ENCODE data around the gene ZNF142. TPM values are rescaled to one million over a fixed set of nuclear protein-coding genes. Genes with fewer than 3 reads are reported as not detected.

Gene ZNF142
- polyA plus RNA-seq, 3 donors: 0.72 to 15.6 (median 3.3) TPM

- Histone ChIP-seq H4K20me1 (ENCODE audit: insufficient read depth, low read length) (no peaks in the 10 kb centered on the region), H3K79me2 (ENCODE audit: insufficient read depth, low read length) (no peaks in the 10 kb centered on the region), H3K36me3 (replicated peaks in 1 of 2; ENCODE audit: control insufficient read depth in 1 of 2, insufficient read depth in 2 of 2, low read length in 2 of 2) (no peaks in the 10 kb centered on the region), H3K9ac (ENCODE audit: insufficient read depth, low read length, poor library complexity, severe bottlenecking) (no peak overlapping the region), H3K27ac (ENCODE audit: low read depth in 1 of 2, low read length in 2 of 2) (no peak overlapping the region), H3K4me1 (ENCODE audit: control insufficient read depth in 1 of 2, insufficient read depth in 2 of 2, low read length in 2 of 2) (no peaks in the 10 kb centered on the region), H3K4me2 (replicated peaks; ENCODE audit: extremely low read depth, low read length, poor library complexity, severe bottlenecking) (no peak overlapping the region), H2AFZ (ENCODE audit: insufficient read depth, low read depth, low read length, poor library complexity, severe bottlenecking) (no peak overlapping the region), H3K27me3 (ENCODE audit: control insufficient read depth in 2 of 2, insufficient read depth in 2 of 2, low read length in 2 of 2) (no peaks in the 10 kb centered on the region), H3K4me3 (replicated peaks in 1 of 3; ENCODE audit: low read depth in 2 of 3, low read length in 3 of 3) (no peak overlapping the region), H3K9me3 (replicated peaks in 1 of 2; ENCODE audit: control insufficient read depth in 1 of 2, insufficient read depth in 1 of 2, low read length in 2 of 2) (no peaks in the 10 kb centered on the region)
- Mint-ChIP-seq H3K27ac (peak overlapping the region in 1 of 7 donors; percentile 4), H3K4me3 (no peak overlapping the region), H3K4me1 (no peaks in the 10 kb centered on the region), H3K36me3 (no peaks in the 10 kb centered on the region), H3K9me3 (no peaks in the 10 kb centered on the region), H3K27me3 (ENCODE audit: low read depth in 3 of 3) (peaks cover 0 to 3% (median 2%) of the 10 kb centered on the region in 3 donors)
- 97% methylated on average over 4 of the region's 6 CpGs for WGBS (ENCODE audit: insufficient coverage)
- intact Hi-C loops (cut with micrococcal nuclease): no loop called here
- TF ChIP-seq CTCF (IDR thresholded peaks at IDR 0.05): no peak
- DNase-seq: no peak
Observed at GRCh38 chr2:218615868-218616315, 43.5 kb downstream of the ZNF142 start.

GRCh38 chr2:218607436-218608115 lies 51.8 kb downstream of the ZNF142 start, which contains the start of gene PLCD4:
PLCD4 (plus strand) TSS chr2:218607899; CDS start chr2:218615740, 7,841 bp downstream.
- H2AFZ ChIP-seq (ENCODE audit: insufficient read depth, low read depth, low read length, poor library complexity, severe bottlenecking): no peak within 1 kb of the TSS
- no peaks in the 10 kb centered on the region for H3K4me1 ChIP-seq (ENCODE audit: control insufficient read depth in 1 of 2, insufficient read depth in 2 of 2, low read length in 2 of 2)
- H3K27me3 ChIP-seq (ENCODE audit: control insufficient read depth in 2 of 2, insufficient read depth in 2 of 2, low read length in 2 of 2): peaks cover 0 to 2% of the 10 kb centered on the region in 2 donors
- H3K79me2 ChIP-seq (ENCODE audit: insufficient read depth, low read length): no peaks in the 10 kb centered on the region
- Mint-ChIP-seq H3K4me1 (no peaks in the 10 kb centered on the region), H3K27me3 (ENCODE audit: low read depth in 3 of 3) (peaks cover 1 to 5% (median 4%) of the 10 kb centered on the region in 3 donors), H3K27ac (no peak within 1 kb of the TSS), H3K4me3 (no peak within 1 kb of the TSS), H3K36me3 (no peaks in the 10 kb centered on the region), H3K9me3 (peaks cover 0 to 2% (median 0%) of the 10 kb centered on the region in 7 donors)
- intact Hi-C loops (cut with micrococcal nuclease): no loop called here
- no peak within 1 kb of the TSS for H3K9ac ChIP-seq (ENCODE audit: insufficient read depth, low read length, poor library complexity, severe bottlenecking)
- H3K36me3 ChIP-seq (replicated peaks in 1 of 2; ENCODE audit: control insufficient read depth in 1 of 2, insufficient read depth in 2 of 2, low read length in 2 of 2): no peaks in the 10 kb centered on the region
- TF ChIP-seq CTCF (IDR thresholded peaks at IDR 0.05): no peak
- H3K4me3 ChIP-seq (replicated peaks in 1 of 3; ENCODE audit: low read depth in 2 of 3, low read length in 3 of 3): no peak within 1 kb of the TSS
- no peak within 1 kb of the TSS for H3K27ac ChIP-seq (ENCODE audit: low read depth in 1 of 2, low read length in 2 of 2)
- H3K9me3 ChIP-seq (replicated peaks in 1 of 2; ENCODE audit: control insufficient read depth in 1 of 2, insufficient read depth in 1 of 2, low read length in 2 of 2): no peaks in the 10 kb centered on the region
- DNase-seq: no peak
- no peak within 1 kb of the TSS for H3K4me2 ChIP-seq (replicated peaks; ENCODE audit: extremely low read depth, low read length, poor library complexity, severe bottlenecking)
- 82% methylated on average over 6 of the region's 8 CpGs for whole genome bisulfite sequencing (ENCODE audit: insufficient coverage)
- H4K20me1 ChIP-seq (ENCODE audit: insufficient read depth, low read length): no peaks in the 10 kb centered on the region
